Activated naive CD4-positive, alpha-beta T cell treated with anti-CD3 and anti-CD28 coated beads, Interleukin-2, amount 50 U/mL, for 24 hours (primary cell): ENCODE measurements around the gene RBM47.

Experiments
- H3K27ac Mint-ChIP-seq: one replicate; pipeline ENCODE4 v1.8.0; 2021; ENCODE audit warnings: mild to moderate bottlenecking, mixed read lengths
- H3K27me3 Mint-ChIP-seq: one replicate; pipeline ENCODE4 v1.8.0; 2021; ENCODE audit warnings: mixed read lengths
- H3K36me3 Mint-ChIP-seq: one replicate; pipeline ENCODE4 v1.8.0; 2021; ENCODE audit warnings: mixed read lengths
- H3K4me1 Mint-ChIP-seq: one replicate; pipeline ENCODE4 v1.8.0; 2021; ENCODE audit warnings: mixed read lengths
- H3K4me3 Mint-ChIP-seq: one replicate; pipeline ENCODE4 v1.8.0; 2021; ENCODE audit warnings: mild to moderate bottlenecking, mixed read lengths
- H3K9me3 Mint-ChIP-seq: one replicate; pipeline ENCODE4 v1.8.0; 2021; ENCODE audit warnings: mixed read lengths

Gene RBM47

DNA sequence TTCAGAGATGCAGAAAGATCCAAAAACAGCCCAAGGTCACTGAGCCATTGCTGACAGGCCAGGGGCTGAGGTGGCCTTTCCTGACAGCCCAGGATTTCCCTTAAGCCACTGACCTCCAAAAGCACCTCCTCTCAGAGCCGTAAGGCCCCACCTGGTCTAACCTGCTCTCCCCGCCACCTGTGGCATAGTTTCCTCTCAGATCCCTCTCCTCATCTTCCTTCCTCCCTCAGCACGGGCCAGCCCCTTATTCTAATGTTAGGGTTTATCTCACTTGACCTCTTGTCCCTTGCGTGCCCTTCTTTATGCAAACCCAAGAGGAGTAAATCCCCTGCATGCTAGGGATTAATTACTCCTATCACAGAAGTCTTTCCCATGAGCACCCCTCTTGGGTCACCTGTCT lies 113.0 kb downstream of the RBM47 start:
- Mint-ChIP-seq H3K36me3 (no peaks in the 10 kb centered on the region), H3K27ac (peak overlapping the region; percentile 47), H3K4me1 (peaks cover 15% of the 10 kb centered on the region), H3K4me3 (no peak overlapping the region), H3K27me3 (no peaks in the 10 kb centered on the region), H3K9me3 (no peaks in the 10 kb centered on the region)

DNA sequence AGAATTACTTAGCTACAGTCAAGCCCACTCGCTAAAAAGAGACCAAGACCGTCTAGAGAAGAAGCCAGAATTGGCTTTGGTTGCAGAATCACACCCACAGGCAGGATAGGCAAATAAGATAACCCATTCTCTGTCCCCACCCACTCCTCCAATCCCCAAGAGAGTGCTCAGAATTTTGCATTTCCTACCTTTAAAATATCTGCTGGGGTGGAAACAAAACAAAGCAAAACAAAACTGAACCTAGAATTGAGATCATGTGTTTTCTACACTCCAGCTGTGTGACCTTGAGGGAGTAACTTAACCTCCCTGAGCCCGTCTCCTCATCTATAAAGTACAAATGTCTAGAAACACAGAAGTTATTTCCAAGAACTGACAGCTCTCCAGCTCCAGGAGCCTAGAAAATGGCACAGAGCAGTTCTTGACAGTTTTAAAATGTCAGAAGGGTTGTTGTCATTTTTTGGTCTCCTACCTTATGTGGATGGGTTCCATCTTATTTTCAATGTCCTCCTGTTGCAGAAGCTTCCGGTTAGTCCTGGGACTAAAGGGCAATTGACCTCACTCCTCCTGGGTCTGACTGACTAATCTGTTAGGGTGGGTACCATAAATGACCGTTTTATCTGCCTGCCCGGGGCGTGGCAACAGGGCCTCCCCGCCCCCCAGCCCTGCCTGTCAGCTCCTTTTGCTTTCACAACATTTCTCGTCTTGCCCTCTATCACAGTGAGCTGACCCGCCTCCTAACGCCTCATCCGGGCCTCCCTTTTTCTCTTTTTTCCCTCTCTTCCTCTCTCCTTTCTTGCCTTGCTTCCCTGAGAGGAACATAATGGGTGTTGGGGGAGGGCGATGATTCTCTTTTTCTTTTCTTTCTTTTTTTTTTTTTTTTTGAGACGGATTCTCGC lies 114.0 kb downstream of the RBM47 start:
- Mint-ChIP-seq H3K27me3 (no peaks in the 10 kb centered on the region), H3K27ac (no peak overlapping the region), H3K36me3 (no peaks in the 10 kb centered on the region), H3K4me3 (no peak overlapping the region), H3K9me3 (no peaks in the 10 kb centered on the region), H3K4me1 (peaks cover 15% of the 10 kb centered on the region)

DNA sequence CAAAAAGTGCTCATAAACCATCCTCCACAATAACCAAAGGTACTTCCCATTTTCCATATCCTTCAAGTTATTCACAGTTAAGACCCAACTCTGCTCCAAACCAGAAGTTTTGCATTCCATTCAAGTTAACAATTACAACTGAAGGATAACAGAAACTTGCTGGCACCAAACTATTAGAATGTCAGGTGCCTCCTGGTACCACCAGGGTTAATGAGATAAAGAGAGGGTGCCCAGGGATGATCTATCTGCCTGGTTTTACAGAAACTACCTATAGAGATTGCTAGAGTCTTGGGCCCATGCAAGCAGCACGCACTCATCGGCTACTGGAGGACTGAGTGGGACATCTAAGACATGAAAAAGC lies 114.6 kb downstream of the RBM47 start:
- Mint-ChIP-seq H3K27ac (no peak overlapping the region), H3K9me3 (no peaks in the 10 kb centered on the region), H3K36me3 (no peaks in the 10 kb centered on the region), H3K27me3 (no peaks in the 10 kb centered on the region), H3K4me3 (no peak overlapping the region), H3K4me1 (peaks cover 15% of the 10 kb centered on the region)

DNA sequence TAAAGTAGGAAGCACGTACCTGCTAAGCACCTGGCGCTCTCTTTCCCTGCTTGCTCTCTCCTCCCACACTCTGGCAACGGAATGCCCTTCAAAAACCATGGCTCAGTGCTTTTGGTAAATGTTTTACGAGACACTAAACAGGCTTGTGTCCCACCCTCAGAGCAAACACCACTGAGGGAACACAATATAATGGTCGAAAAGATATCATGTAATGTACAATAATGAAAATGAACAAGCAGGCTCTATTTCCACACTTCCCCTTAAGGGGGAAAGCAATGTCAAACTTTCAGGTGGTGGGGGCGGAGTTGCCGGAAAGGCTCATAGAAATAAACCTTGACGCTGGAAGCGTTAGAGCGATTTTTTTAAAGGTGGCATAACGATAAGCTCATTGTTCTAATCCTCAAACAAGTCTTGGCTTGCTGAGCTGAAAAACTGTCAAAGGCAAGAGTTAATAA lies 115.1 kb downstream of the RBM47 start:
- H3K27ac Mint-ChIP-seq = no peak overlapping the region
- no peaks in the 10 kb centered on the region for H3K27me3 Mint-ChIP-seq

DNA sequence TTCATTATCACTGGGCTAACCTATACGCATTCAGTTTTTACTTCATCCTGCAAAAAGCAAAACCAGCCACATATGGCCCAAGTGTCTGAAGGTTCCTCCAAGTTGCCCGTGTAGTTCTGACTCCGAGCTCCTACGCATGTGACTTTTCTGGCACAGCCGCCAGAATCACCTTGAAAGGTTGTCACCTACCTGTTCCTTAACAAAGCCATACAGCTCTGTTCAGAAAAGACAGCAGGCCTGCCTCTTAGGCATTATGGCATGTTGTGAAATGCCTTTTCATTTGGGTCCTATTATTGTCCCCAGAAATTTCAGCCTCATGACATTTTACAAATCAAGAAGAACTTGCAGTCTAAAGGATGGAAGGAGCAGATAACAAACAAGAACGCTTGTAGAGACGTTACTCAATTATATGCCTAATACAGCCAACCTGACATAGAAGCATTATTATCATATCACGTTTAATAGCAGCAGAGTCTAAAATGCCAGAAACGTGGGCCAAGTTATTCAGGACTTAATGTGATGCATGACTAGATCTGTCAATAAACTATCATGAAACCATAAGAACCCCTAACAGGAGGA lies 118.5 kb downstream of the RBM47 start:
- H3K9me3 Mint-ChIP-seq = no peaks in the 10 kb centered on the region
- no peak overlapping the region for H3K27ac Mint-ChIP-seq
- no peaks in the 10 kb centered on the region for H3K27me3 Mint-ChIP-seq
- H3K36me3 Mint-ChIP-seq = no peaks in the 10 kb centered on the region
- no peak overlapping the region for H3K4me3 Mint-ChIP-seq
- peaks cover 15% of the 10 kb centered on the region for H3K4me1 Mint-ChIP-seq

More for the DNA sequence above, 115.1 kb downstream of the RBM47 start:
- Mint-ChIP-seq H3K4me3 (no peak overlapping the region), H3K9me3 (no peaks in the 10 kb centered on the region), H3K4me1 (peaks cover 15% of the 10 kb centered on the region), H3K36me3 (no peaks in the 10 kb centered on the region)

DNA sequence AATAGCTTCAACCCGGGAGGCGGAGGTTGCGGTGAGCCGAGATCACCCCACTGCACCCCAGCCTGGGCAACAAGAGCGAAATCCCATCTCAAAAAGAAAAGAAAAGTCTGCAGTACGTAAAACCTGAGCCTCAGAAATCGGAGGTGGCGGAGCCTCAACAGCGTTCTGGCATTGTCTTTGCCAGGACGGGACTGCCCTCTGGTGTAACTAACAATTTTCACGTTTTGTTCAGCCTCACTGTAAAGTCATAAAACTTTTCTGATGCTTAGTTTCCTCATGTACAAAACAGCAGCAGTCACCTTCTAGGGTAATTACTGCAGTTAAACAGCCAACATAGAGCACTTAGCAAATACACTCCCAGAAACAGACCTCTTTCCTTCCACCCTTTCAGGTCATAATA lies 121.7 kb downstream of the RBM47 start:
- Mint-ChIP-seq H3K27me3 (no peaks in the 10 kb centered on the region), H3K4me3 (no peak overlapping the region), H3K27ac (no peak overlapping the region), H3K4me1 (peaks cover 12% of the 10 kb centered on the region), H3K9me3 (no peaks in the 10 kb centered on the region), H3K36me3 (no peaks in the 10 kb centered on the region)

DNA sequence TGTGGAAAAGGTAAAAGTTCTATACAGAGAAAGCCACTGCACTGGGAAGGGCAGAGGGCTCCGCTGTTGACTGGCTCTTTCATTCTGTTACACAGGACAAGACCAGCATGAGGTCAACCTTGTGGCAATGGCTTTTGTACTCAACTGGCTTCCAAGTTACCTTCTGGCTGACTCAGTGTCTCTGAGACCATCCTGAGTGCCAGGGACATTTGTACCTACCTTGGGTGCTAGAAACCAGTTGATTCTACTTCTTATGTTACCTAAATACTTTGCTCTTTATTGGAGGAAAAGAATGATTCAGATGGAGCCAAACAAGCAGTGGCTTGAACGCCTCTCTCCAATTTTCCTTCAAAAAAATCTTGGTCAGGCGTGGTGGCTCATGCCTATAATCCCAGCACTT lies 123.2 kb downstream of the RBM47 start:
- Mint-ChIP-seq H3K4me3 (no peak overlapping the region), H3K9me3 (no peaks in the 10 kb centered on the region), H3K4me1 (peaks cover 24% of the 10 kb centered on the region), H3K27me3 (no peaks in the 10 kb centered on the region), H3K36me3 (no peaks in the 10 kb centered on the region), H3K27ac (no peak overlapping the region)

DNA sequence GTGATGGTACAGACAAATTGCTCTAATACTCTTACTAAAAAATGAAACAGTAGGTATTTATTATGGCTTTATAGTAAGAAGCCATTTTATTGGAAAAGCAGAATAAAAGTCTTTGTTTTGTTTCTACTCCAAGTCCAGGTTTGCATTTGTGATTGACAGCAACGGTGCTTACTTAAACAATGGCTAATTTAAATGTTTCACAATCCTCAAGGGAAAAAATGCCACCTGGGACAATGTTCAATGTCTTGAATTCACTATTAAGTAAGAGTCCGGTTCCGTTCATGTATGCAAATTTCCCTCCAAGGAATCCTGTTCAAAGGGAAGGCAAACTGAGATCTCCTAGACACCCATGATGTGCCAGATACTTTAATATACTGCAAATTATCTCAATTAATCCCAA lies 123.6 kb downstream of the RBM47 start:
- Mint-ChIP-seq H3K4me3 (no peak overlapping the region), H3K9me3 (no peaks in the 10 kb centered on the region), H3K4me1 (peaks cover 24% of the 10 kb centered on the region), H3K27me3 (no peaks in the 10 kb centered on the region), H3K27ac (no peak overlapping the region), H3K36me3 (no peaks in the 10 kb centered on the region)

DNA sequence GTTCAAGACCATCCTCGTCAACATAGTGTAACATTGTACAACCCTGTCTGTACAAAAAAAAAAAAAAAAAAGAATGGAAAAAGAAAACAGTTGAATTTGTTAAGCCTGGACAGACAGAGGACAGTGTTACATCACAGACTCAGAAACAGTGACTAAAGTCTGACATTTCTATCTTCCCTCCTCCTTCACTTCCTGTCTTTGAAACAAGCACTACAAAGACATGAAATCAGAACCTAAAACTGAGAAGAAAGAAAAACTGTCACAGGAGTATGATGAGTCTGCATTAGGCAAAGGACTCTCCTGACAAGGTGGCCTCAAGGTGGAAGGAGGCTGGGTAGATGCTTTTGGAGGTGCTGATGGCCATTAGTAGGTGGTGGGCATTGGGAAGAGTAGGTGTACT lies 126.7 kb downstream of the RBM47 start:
- Mint-ChIP-seq H3K27ac (peak overlapping the region; percentile 75), H3K36me3 (no peaks in the 10 kb centered on the region), H3K27me3 (no peaks in the 10 kb centered on the region), H3K4me1 (peaks cover 24% of the 10 kb centered on the region), H3K4me3 (peak overlapping the region; percentile 63), H3K9me3 (no peaks in the 10 kb centered on the region)

DNA sequence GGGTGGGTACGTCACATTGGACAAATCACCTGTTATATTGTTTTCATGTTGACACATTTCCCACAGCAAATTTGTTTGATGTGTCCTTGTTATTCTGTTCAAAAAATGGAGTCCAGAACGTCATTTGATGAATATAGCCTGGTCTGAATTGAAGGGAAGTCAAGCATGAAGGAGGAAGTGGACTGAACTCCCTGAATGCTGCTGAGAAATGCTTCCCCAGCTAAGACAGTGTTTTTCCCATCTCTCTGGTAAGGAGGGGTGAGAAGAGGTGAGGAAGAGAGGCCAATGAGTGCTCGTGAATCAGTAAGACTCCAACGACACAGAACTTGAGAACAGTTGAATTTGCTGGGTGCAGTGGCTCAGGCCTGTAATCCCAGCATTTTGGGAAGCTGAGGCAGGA lies 127.4 kb downstream of the RBM47 start:
- Mint-ChIP-seq H3K4me3 (peak overlapping the region; percentile 44), H3K27me3 (no peaks in the 10 kb centered on the region), H3K36me3 (no peaks in the 10 kb centered on the region), H3K9me3 (no peaks in the 10 kb centered on the region), H3K27ac (peak overlapping the region; percentile 76), H3K4me1 (peaks cover 24% of the 10 kb centered on the region)

DNA sequence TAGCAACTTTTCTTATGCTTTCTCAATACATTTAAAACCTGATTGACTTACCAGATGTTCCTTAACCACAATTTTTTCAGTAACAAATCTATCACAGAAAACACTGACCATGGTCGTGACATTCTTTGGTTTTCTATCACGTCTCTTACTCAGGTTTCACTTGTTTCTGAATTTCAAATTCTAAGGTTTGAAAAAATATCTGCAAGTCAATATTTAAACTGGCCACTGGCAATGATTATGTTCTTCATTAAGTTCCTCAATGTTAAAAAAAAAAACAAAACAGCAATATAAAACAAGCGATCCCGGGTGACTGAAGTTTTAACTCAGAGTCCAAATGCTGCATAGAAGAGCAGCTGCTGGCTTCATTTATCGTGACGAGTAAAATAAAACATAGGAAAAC lies 128.9 kb downstream of the RBM47 start:
- Mint-ChIP-seq H3K4me3 (no peak overlapping the region), H3K4me1 (peaks cover 26% of the 10 kb centered on the region), H3K36me3 (no peaks in the 10 kb centered on the region), H3K27me3 (no peaks in the 10 kb centered on the region), H3K27ac (no peak overlapping the region), H3K9me3 (no peaks in the 10 kb centered on the region)

DNA sequence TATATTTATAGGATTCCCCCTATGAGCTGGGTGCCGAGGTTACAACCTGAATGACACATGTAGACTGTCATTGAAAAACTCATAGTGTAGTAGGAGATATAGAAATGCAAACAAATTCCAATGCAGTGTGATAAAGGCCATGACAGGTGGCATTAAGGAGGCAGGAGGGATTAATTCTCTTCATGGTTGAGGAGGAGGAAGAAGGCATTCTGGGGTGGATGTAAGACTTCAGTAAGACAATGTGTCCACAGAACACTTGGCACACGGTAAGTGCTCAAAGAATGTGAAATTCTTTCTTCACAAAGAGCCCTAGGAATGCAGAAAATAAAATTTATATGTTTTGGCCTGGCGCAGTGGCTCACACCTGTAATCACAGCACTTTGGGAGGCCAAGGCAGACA lies 136.5 kb downstream of the RBM47 start:
- H3K27me3 Mint-ChIP-seq = no peaks in the 10 kb centered on the region
- H3K9me3 Mint-ChIP-seq = no peaks in the 10 kb centered on the region
- no peak overlapping the region for H3K27ac Mint-ChIP-seq
- H3K4me3 Mint-ChIP-seq = no peak overlapping the region
- no peaks in the 10 kb centered on the region for H3K36me3 Mint-ChIP-seq
- H3K4me1 Mint-ChIP-seq = peaks cover 3% of the 10 kb centered on the region

DNA sequence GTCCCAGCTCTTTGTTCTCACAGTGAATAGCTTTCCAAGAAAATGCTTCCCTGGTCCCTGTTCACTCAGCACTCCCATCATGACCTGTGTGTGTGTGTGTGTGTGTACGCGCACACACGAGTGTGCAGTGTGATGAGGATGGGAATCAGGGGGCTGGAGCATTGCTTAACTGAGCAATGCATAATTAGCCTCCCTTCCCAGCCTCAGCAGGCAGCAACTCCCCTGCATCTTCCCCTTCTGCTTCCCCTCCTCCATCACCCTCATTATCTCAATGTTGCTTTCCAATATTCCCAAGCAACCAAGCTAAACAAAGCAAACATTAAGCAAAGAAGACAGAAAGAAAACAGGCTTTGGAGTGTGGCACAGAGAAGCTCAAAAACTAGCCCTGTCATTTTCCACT lies 137.0 kb downstream of the RBM47 start:
- Mint-ChIP-seq H3K4me3 (no peak overlapping the region), H3K27me3 (no peaks in the 10 kb centered on the region), H3K36me3 (no peaks in the 10 kb centered on the region), H3K9me3 (no peaks in the 10 kb centered on the region), H3K4me1 (peaks cover 3% of the 10 kb centered on the region), H3K27ac (no peak overlapping the region)

DNA sequence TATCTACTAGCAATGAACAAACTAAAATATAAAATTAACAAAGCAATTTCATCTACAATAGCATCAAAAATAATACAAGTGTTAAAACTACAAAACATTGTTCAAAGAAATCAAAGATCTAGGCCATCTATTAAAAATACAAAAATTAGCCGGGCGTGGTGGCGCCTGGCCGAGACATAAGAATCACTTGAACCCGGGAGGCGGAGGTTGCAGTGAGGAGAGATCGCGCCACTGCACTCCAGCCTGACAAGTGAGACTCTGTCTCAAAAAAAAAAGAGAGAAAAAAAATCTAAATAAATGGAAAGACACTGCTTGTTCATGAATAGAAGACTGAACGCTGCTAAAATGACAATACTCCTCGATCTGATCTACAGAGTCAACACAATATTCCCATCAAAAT lies 139.2 kb downstream of the RBM47 start:
- H3K27ac Mint-ChIP-seq = no peak overlapping the region
- H3K4me1 Mint-ChIP-seq = no peaks in the 10 kb centered on the region
- no peaks in the 10 kb centered on the region for H3K36me3 Mint-ChIP-seq
- H3K27me3 Mint-ChIP-seq = no peaks in the 10 kb centered on the region
- no peak overlapping the region for H3K4me3 Mint-ChIP-seq
- no peaks in the 10 kb centered on the region for H3K9me3 Mint-ChIP-seq

DNA sequence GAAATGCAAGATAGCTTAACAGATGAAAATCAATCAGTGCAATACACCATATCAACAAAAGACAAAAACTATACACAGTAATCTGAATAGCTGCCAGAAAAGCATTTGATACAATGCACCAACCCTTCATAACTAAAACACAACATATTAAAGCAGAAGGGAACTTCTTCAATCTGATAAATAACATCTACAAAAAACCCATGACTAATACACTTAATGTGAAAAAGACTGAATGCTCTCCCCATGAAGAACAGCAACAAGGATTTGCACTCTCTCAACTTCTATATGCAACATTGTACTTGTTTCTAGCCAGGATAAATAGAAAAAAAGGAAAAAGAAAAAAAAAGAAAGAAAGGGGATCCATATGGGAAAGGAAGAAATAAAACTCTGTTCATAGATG lies 139.7 kb downstream of the RBM47 start:
- no peaks in the 10 kb centered on the region for H3K4me1 Mint-ChIP-seq
- no peak overlapping the region for H3K4me3 Mint-ChIP-seq
- H3K27me3 Mint-ChIP-seq = no peaks in the 10 kb centered on the region
- H3K36me3 Mint-ChIP-seq = no peaks in the 10 kb centered on the region
- no peaks in the 10 kb centered on the region for H3K9me3 Mint-ChIP-seq
- no peak overlapping the region for H3K27ac Mint-ChIP-seq

DNA sequence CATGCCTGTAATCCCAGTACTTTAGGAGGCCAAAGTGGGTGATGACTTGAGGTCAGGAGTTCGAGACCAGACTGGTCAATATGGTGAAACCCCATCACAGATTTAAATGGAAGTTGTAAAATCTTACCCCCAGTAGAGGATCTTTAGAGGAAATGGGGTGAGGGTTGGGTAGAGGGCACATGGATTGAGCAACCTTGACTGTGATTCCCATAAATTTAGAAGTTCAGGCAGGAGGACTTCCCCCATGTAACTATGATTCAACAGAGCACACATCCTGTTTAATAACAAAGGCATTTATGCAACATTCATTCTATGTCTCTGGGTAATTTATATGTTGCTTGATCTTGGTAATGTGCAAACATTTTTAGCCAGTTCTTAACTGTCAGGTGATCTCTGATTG lies 143.1 kb downstream of the RBM47 start:
- Mint-ChIP-seq H3K27me3 (no peaks in the 10 kb centered on the region), H3K9me3 (no peaks in the 10 kb centered on the region), H3K4me1 (no peaks in the 10 kb centered on the region), H3K4me3 (no peak overlapping the region), H3K36me3 (no peaks in the 10 kb centered on the region), H3K27ac (no peak overlapping the region)
